Hematopoietic multipotent progenitor cell (in vitro differentiated cells): ENCODE results near the gene KIZ. TPM values are rescaled to one million over a fixed set of nuclear protein-coding genes. Genes with fewer than 3 reads are reported as not detected.
"Not testable (repeated sequence)": the region's sequence is repeated elsewhere in the genome, so short reads cannot be mapped to it uniquely, and the experiment has no call there.

Experiments used
- DNase-seq, 3 donors: peaks; one replicate each; pipeline ENCODE4 v3.0.0-alpha.2; 2011 to 2015; ENCODE audit warnings: low read depth in 2 of 3, low spot score in 2 of 3
- total RNA-seq: library from RNA; depleted of rRNA; stranded (reverse); fragments of >200 nt; gene quantifications from one replicate; pipeline ENCODE4 v1.2.3, GENCODE V29; 2012

Gene KIZ
- total RNA-seq, 1 donor: 4.8 TPM

- no peak for DNase-seq
Measured at GRCh38 chr20:21167261-21167660, 41.4 kb downstream of the KIZ start.

GRCh38 chr20:21168061-21168460 lies 42.2 kb downstream of the KIZ start:
- DNase-seq: not testable (repeated sequence)

GRCh38 chr20:21172626-21173025 lies 46.7 kb downstream of the KIZ start:
- DNase-seq: no peak

- DNase-seq: no peak
Measured at GRCh38 chr20:21173485-21173884, 47.6 kb downstream of the KIZ start.

- no peak for DNase-seq
Measured at GRCh38 chr20:21174516-21175239, 48.8 kb downstream of the KIZ start.

GRCh38 chr20:21175433-21175832 lies 49.6 kb downstream of the KIZ start:
- no peak for DNase-seq

GRCh38 chr20:21177767-21178166 lies 51.9 kb downstream of the KIZ start:
- DNase-seq: no peak

- no peak for DNase-seq
Measured at GRCh38 chr20:21179757-21180156, 53.9 kb downstream of the KIZ start.

GRCh38 chr20:21180248-21180647 lies 54.4 kb downstream of the KIZ start:
- no peak for DNase-seq

- no peak for DNase-seq
Measured at GRCh38 chr20:21181028-21181427, 55.1 kb downstream of the KIZ start.

GRCh38 chr20:21182832-21183563 lies 57.1 kb downstream of the KIZ start:
- no peak for DNase-seq

GRCh38 chr20:21183722-21184121 lies 57.8 kb downstream of the KIZ start:
- DNase-seq: no peak

- no peak for DNase-seq
Measured at GRCh38 chr20:21184819-21185218, 58.9 kb downstream of the KIZ start.

GRCh38 chr20:21185849-21186248 lies 60.0 kb downstream of the KIZ start:
- no peak for DNase-seq

GRCh38 chr20:21189761-21190523 lies 64.1 kb downstream of the KIZ start:
- DNase-seq: no peak

GRCh38 chr20:21190869-21191268 lies 65.0 kb downstream of the KIZ start:
- no peak for DNase-seq

GRCh38 chr20:21191839-21192238 lies 66.0 kb downstream of the KIZ start:
- no peak for DNase-seq

GRCh38 chr20:21202259-21202658 lies 76.4 kb downstream of the KIZ start:
- DNase-seq: no peak

GRCh38 chr20:21203088-21203656 lies 77.3 kb downstream of the KIZ start:
- DNase-seq: no peak

GRCh38 chr20:21206584-21206983 lies 80.7 kb downstream of the KIZ start:
- DNase-seq: no peak

GRCh38 chr20:21208999-21209398 lies 83.1 kb downstream of the KIZ start:
- no peak for DNase-seq
